Medulla oblongata (tissue), 1 donor: ENCODE measurements around the gene BMP2.
A peak's percentile ranks its signal among the peaks of the same experiment; 100 is the strongest.

Experiments used
- DNase-seq: peaks from one replicate; pipeline ENCODE4 v3.0.0-alpha.2; 2015; ENCODE audit errors: extremely low spot score

Gene BMP2

DNA sequence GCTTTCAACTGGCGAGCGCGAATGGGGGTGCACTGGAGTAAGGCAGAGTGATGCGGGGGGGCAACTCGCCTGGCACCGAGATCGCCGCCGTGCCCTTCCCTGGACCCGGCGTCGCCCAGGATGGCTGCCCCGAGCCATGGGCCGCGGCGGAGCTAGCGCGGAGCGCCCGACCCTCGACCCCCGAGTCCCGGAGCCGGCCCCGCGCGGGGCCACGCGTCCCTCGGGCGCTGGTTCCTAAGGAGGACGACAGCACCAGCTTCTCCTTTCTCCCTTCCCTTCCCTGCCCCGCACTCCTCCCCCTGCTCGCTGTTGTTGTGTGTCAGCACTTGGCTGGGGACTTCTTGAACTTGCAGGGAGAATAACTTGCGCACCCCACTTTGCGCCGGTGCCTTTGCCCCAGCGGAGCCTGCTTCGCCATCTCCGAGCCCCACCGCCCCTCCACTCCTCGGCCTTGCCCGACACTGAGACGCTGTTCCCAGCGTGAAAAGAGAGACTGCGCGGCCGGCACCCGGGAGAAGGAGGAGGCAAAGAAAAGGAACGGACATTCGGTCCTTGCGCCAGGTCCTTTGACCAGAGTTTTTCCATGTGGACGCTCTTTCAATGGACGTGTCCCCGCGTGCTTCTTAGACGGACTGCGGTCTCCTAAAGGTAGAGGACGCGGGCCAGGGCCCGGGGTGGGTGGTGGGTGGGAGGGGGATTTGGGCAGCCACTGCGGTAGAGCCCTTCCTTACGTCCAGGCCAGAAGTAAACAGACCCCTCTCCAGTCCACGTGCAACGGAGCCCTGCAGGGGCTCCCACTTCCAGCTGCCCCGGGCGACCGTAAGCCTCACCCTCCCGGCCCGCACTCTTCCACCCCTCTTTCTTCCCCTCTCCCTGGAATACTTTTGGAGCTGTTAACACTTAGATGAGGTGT lies 998 bp downstream of the BMP2 start:
- DNase-seq, result peak; percentile 15

GRCh38 chr20:6769903-6770785 lies 2.7 kb downstream of the BMP2 start:
- peak; percentile 18 for DNase-seq

DNA sequence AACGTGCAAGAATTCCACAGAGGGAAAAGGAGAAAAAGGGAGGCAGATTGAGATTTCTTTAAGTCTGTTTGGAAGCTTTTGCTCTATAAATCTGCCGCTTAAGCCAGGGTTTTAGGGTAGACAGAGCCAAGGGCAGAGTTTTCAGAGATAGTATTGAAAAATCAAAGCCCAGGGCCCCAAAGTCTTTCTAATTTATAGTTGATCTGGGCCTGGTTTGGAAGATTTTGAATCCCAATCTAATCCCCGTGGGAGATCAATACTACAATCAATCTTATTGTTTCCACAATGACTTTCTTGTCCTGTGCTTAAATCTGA lies 3.3 kb downstream of the BMP2 start:
- DNase-seq, result no peak

GRCh38 chr20:6780433-6781190 lies 13.1 kb downstream of the BMP2 start:
- no peak for DNase-seq

DNA sequence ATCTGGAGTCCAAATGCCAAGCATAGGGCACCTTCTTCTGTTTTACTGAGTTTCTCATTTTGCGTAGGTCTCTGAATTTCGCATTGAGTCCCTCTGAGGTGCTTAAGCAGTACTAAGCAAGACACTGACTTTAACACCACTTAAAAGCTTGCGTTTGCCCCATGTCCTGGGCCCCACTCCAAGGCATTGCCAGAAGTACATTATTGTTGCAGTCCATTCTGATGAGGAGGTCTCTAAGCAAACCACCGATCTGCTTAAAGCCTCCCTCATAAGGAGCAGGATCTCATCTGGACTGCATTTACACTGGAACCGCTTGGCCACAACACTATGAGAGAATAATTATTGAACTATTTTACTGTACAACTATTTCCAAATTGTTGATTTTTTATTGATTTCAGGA lies 16.3 kb downstream of the BMP2 start:
- no peak for DNase-seq

DNA sequence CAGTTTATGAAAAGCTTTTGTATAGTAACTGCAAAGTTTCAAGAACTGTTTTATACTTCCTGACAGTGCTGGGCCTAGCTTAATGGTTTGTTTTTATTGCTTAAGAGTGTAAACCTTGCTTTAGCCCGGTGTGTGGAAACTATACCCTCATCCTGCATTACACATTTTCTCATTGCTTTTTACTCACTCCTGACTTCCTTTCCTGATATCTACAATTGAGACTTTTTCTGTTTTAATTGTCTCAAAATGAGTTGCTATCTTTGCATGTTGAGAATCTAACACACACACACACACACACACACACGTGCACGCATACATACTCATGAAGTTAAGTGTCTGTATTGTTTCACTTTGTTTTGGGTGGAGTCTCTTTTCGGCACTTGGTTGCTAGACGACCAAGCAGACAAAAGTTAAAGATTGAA lies 16.7 kb downstream of the BMP2 start:
- no peak for DNase-seq

DNA sequence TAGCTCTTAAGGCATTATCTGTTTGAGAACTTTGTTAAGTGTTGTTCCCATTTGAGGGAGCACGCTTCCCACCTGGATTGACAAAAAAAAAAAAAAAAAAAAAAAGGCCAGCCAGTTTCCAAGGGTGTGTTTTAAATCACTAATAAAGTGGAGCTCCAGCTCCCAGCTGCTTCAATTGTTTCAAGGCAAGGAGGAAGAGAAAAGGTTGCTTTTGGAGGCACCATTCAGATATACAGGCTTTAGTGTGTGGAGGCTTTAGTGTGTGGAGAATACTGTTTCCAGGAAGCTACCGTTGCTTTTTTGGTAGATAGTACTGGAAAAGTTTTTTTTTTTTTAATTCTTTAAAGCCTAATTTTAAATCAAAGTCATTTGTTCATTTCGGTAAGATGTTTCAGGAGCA lies 17.3 kb downstream of the BMP2 start:
- DNase-seq, result no peak

DNA sequence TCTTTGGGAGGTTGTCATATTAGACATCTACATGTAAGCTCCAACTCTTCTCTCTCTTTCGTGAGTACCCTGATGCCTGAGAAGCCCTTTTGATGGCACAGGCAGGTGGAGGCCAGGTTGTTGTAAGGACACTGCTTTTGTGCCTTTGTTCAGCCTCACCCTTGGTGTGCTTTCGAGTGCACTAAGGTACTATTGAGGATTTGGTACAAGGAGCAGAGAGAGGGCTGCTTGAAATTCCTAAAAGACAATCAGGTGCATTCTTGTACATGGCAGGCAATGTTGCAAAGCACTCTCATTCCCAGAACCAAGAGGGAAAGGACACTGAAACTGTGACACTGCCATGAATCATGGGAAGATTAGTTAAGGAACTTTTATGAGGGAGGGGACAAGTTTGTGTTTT lies 19.1 kb downstream of the BMP2 start:
- no peak for DNase-seq

- no peak for DNase-seq
Measured at GRCh38 chr20:6792789-6793188, 25.3 kb downstream of the BMP2 start.

DNA sequence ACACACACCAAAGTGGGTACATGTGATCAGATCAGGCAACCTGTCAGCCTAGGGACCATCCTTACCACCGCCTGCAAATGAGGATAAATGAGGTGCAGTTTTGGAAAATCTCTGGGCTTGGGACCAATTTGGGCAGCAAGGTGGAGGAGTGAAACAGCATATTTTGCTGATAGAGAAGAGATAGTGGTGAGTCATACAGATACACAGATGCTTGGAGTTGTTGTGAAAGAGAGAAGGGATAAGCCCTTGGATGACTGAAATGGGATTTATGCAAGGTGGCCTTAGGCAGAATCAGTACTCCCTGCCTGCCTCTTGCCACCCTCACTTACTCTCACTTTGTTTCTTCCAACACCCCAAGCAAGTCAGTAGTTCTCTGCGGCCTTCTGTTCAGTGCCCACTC lies 34.7 kb downstream of the BMP2 start:
- DNase-seq, result no peak

GRCh38 chr20:6806275-6806674 lies 38.8 kb downstream of the BMP2 start:
- DNase-seq, result no peak

GRCh38 chr20:6811262-6812035 lies 44.0 kb downstream of the BMP2 start:
- DNase-seq, result no peak

GRCh38 chr20:6812530-6812929 lies 45.0 kb downstream of the BMP2 start:
- DNase-seq, result no peak

- no peak for DNase-seq
Measured at GRCh38 chr20:6814945-6815344, 47.5 kb downstream of the BMP2 start.

DNA sequence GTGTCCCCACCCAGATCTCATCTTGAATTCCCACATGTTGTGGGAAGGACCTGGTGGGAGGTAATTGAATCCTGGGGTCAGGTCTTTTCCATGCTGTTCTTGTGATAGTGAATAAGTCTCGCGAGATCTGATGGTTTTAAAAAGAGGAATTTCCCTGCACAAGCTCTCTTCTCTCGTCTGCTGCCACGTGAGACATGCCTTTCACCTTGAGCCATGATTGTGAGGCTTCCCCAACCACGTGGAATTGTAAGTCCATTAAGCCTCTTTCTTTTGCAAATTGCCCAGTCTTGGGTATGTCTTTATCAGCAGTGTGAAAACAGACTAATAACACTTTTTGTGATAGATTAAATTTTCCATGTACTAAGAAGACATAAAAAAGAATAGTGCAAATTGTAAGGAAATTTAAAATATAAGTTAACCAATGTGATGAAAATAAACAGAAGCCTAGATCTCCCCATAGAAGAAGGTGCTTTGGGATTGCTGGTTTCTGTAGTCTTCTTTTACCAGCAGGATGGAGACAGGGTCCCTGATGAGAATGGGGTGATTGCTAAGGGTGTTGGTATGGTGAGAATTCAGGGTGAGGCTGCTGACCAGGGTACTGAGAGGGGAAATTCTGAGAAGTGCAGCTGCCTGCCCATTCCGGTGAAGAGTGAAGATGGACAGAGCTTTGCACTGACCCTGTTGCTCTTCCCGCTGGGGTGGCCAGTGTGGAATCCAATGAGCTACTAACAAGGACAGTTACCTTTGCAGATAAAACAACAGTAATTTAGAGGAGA lies 50.7 kb downstream of the BMP2 start:
- DNase-seq, result no peak

- no peak for DNase-seq
Measured at GRCh38 chr20:6819599-6819998, 52.1 kb downstream of the BMP2 start.

GRCh38 chr20:6824401-6824800 lies 56.9 kb downstream of the BMP2 start:
- DNase-seq, result no peak

DNA sequence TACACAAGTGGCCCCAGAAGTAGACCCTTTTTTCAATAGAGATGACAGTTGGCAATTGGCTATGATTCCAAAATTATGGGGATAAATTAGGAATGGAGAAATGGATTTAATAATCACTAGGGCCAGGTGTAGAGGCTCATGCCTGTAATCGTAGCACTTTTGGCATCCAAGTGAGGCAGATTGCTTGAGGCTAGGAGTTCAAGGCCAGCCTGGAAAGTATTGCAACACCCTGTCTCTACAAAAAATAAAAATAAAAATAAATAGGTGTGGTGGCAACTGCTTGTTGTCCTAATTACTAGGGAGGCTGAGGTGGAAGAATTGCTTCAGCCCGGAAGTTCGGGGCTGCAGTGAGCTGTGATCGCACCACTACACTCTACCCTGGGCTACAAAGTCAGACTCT lies 60.0 kb downstream of the BMP2 start:
- DNase-seq, result no peak

GRCh38 chr20:6828794-6829423 lies 61.4 kb downstream of the BMP2 start:
- peak; percentile 85 for DNase-seq

- DNase-seq, result no peak
Measured at GRCh38 chr20:6829510-6830116, 62.1 kb downstream of the BMP2 start.
